ENCODE results near the gene DMP1. TPM values are rescaled to one million over a fixed set of nuclear protein-coding genes. Genes with fewer than 3 reads are reported as not detected.
A peak's percentile ranks its signal among the peaks of the same experiment; 100 is the strongest.

The DMP1 gene, protein sequence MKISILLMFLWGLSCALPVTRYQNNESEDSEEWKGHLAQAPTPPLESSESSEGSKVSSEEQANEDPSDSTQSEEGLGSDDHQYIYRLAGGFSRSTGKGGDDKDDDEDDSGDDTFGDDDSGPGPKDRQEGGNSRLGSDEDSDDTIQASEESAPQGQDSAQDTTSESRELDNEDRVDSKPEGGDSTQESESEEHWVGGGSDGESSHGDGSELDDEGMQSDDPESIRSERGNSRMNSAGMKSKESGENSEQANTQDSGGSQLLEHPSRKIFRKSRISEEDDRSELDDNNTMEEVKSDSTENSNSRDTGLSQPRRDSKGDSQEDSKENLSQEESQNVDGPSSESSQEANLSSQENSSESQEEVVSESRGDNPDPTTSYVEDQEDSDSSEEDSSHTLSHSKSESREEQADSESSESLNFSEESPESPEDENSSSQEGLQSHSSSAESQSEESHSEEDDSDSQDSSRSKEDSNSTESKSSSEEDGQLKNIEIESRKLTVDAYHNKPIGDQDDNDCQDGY
- total RNA-seq, result under 1 TPM in 3 of 8 experiments, not detected in 5; 0.13 to 0.62 (median 0.31) TPM

DNA sequence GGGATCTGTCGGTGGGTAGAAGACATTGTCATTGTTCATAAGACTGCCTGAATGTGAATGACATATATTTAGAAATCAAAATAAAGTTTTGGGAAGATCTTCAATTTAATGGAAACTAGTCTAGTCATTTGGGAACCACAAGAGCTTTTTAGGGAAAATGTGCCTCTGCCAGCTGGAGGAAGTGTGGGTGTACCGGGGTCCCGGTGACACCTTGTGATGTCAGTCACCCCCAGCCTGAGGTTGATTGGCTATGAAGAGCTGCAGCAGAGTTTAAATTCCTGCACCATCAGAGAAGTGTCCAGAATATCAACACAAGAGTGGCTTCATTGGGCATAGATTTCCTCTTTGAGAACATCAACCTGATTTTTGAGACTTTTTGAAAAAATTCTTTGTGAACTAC is at the start of gene DMP1:
Gene DMP1, plus strand, starts transcription at position 301 of the 400 bp plus-strand sequence. CDS start 6,213 bp downstream, outside the sequence.
- H3K4me1 ChIP-seq (replicated peaks in 1 of 2), result no peaks in the 10 kb centered on the region
- ATAC-seq (replicated peaks in 6 of 8), result no peak
- no peak within 1 kb of the TSS for H3K27ac ChIP-seq
- no peak within 1 kb of the TSS for H3K4me3 ChIP-seq
- 80 to 100% (median 100%) methylated on average over 1 to 3 of the region's 3 CpGs; no CpG with 5 or more reads in 2 of the 10 experiments for WGBS, 10 experiments
- in situ Hi-C loops (cut with MboI; ENCODE audit: low pct_unique_long_range_greater_than_20kb in 2 of 9, low sequenced_read_pairs in 9 of 9, unreplicated experiment in 9 of 9), result no loop called here

GRCh38 chr4:87601361-87601760 is 48.7 kb upstream of the DMP1 start:
- Histone ChIP-seq H3K27ac (no peak overlapping the region), H3K4me1 (replicated peaks in 1 of 2) (no peaks in the 10 kb centered on the region), H3K4me3 (no peak overlapping the region)
- in situ Hi-C loops (cut with MboI; ENCODE audit: low pct_unique_long_range_greater_than_20kb in 2 of 9, low sequenced_read_pairs in 9 of 9, unreplicated experiment in 9 of 9), result no loop called here
- no peak for ATAC-seq (replicated peaks in 6 of 8)

- in situ Hi-C loops (cut with MboI; ENCODE audit: low pct_unique_long_range_greater_than_20kb in 2 of 9, low sequenced_read_pairs in 9 of 9, unreplicated experiment in 9 of 9), result no loop called here
- H3K4me1 ChIP-seq (replicated peaks in 1 of 2), result no peaks in the 10 kb centered on the region
- no peak for ATAC-seq (replicated peaks in 6 of 8)
- WGBS, 10 experiments, result 49 to 100% (median 86%) methylated on average over 1 to 4 of the region's 4 CpGs; no CpG with 5 or more reads in 1 of the 10 experiments
- H3K4me3 ChIP-seq, result no peak within 1 kb of the TSS
- no peak within 1 kb of the TSS for H3K27ac ChIP-seq
These were observed 41.9 kb upstream of the DMP1 start, which contains the start of gene DSPP for GRCh38 chr4:87608229-87608628. Gene DSPP (plus strand): TSS chr4:87608529. CDS start chr4:87610909, 2,380 bp downstream.

- Histone ChIP-seq H3K4me1 (replicated peaks in 1 of 2) (no peaks in the 10 kb centered on the region), H3K27ac (no peak overlapping the region), H3K4me3 (no peak overlapping the region)
- 17 to 100% (median 96%) methylated on average over 1 to 4 of the region's 4 CpGs for whole genome bisulfite sequencing, 10 experiments
- ATAC-seq (replicated peaks in 6 of 8), result no peak
- in situ Hi-C loops (cut with MboI; ENCODE audit: low pct_unique_long_range_greater_than_20kb in 2 of 9, low sequenced_read_pairs in 9 of 9, unreplicated experiment in 9 of 9), result no loop called here
These were observed 35.7 kb upstream of the DMP1 start for GRCh38 chr4:87614292-87614890.

DNA sequence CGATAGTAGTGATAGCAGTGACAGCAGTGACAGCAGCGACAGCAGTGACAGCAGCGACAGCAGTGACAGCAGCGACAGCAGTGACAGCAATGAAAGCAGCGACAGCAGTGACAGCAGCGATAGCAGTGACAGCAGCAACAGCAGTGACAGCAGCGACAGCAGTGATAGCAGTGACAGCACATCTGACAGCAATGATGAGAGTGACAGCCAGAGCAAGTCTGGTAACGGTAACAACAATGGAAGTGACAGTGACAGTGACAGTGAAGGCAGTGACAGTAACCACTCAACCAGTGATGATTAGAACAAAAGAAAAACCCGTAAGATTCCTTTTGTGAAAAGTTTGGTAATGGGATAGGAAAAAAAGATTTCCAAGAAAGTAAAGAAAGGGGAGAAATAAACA is 33.8 kb upstream of the DMP1 start:
- Histone ChIP-seq H3K27ac (no peak overlapping the region), H3K4me3 (no peak overlapping the region), H3K4me1 (replicated peaks in 1 of 2) (no peaks in the 10 kb centered on the region)
- in situ Hi-C loops (cut with MboI; ENCODE audit: low pct_unique_long_range_greater_than_20kb in 2 of 9, low sequenced_read_pairs in 9 of 9, unreplicated experiment in 9 of 9), result no loop called here
- 0 to 61% (median 43%) methylated on average over 1 to 5 of the region's 9 CpGs; no CpG with 5 or more reads in 1 of the 10 experiments for WGBS, 10 experiments
- no peak for ATAC-seq (replicated peaks in 6 of 8)

DNA sequence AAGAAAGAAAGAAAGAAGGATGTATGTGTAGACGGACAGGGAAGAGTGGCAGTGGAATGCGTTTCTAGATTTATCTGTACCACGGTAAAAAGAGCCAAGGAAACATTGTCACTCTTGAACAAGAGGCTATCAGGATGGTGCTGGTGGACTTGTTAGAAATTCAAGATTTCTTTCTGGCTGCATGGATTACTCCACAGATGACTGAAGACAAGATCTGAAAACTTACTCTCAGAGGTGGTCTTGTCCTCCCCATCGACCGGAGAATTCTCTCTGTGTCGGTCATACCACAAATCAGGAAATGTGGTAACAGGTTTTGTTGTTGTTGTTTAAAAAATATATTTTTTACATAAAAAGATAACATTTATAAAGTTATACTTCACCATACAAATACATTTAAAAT is 30.0 kb upstream of the DMP1 start:
- no peak overlapping the region for H3K27ac ChIP-seq
- 57 to 100% (median 80%) methylated on average over 1 to 6 of the region's 6 CpGs for WGBS, 10 experiments
- no peaks in the 10 kb centered on the region for H3K4me1 ChIP-seq (replicated peaks in 1 of 2)
- in situ Hi-C loops (cut with MboI; ENCODE audit: low pct_unique_long_range_greater_than_20kb in 2 of 9, low sequenced_read_pairs in 9 of 9, unreplicated experiment in 9 of 9), result no loop called here
- no peak for ATAC-seq (replicated peaks in 6 of 8)
- no peak overlapping the region for H3K4me3 ChIP-seq

DNA sequence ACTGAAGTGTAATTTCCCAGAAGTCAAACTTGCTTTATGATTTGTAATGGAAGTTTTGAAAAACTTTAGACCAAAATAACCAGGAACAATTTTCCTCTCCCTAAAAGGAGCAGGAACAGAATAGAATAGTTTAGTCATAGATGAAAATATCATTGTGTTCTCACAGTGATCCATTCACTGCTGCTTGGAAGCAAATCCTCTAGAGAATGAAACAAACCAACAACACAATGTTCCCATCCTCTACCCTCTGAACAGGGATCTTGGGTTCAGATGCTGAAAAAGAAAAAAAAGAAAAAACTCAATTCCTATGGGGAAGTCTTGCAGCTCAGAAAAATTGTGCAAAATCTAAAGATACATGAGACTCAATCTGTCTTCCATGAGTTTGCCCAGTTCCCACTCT is 29.6 kb upstream of the DMP1 start:
- H3K4me1 ChIP-seq (replicated peaks in 1 of 2), result no peaks in the 10 kb centered on the region
- no peak overlapping the region for H3K4me3 ChIP-seq
- H3K27ac ChIP-seq, result no peak overlapping the region
- in situ Hi-C loops (cut with MboI; ENCODE audit: low pct_unique_long_range_greater_than_20kb in 2 of 9, low sequenced_read_pairs in 9 of 9, unreplicated experiment in 9 of 9), result no loop called here
- no peak for ATAC-seq (replicated peaks in 6 of 8)

DNA sequence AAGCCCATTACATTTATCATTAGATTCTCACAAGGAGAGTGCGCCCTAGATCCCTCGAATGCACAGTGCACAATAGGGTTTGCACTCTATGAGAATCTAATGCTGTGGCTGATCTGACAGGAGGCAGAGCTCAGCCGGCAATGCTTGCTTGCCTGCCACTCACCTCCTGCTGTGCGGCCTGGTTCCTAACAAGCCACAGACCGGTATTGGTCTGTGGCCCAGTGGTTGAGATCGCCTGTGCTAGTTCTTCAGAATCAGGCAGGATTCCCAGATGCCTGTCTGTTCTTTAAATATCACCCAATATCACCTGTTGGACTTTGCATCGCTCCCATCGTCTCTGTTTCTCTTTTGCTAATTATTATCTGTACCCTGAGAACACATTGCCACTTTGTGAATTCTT is 27.8 kb upstream of the DMP1 start:
- no peaks in the 10 kb centered on the region for H3K4me1 ChIP-seq (replicated peaks in 1 of 2)
- H3K4me3 ChIP-seq, result no peak overlapping the region
- in situ Hi-C loops (cut with MboI; ENCODE audit: low pct_unique_long_range_greater_than_20kb in 2 of 9, low sequenced_read_pairs in 9 of 9, unreplicated experiment in 9 of 9), result no loop called here
- ATAC-seq (replicated peaks in 6 of 8), result no peak
- 8 to 100% (median 70%) methylated on average over 2 to 8 of the region's 8 CpGs; no CpG with 5 or more reads in 2 of the 10 experiments for WGBS, 10 experiments
- no peak overlapping the region for H3K27ac ChIP-seq

DNA sequence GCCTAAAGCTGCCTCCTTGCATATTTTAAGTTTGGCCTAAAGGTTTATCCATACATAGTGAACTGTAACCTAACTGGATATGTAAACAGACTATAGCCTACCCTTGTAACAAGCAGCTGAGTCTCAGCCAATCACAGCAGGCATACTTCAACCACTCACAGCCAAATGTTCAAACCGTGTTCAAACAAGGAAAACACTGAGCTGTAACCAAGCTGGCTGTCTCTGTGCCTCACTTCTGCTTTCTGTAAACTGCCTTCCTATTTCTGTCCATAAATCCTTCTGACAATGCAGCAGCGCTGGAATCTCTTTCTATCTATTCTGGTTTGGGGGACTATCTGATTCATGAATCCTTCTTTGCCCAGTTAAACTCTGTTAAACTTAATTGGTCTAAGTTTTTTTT is 25.4 kb upstream of the DMP1 start:
- WGBS, 10 experiments, result 0 to 100% (median 60%) methylated on average over 1 to 2 of the region's 2 CpGs; no CpG with 5 or more reads in 1 of the 10 experiments
- H3K4me1 ChIP-seq (replicated peaks in 1 of 2), result no peaks in the 10 kb centered on the region
- in situ Hi-C loops (cut with MboI; ENCODE audit: low pct_unique_long_range_greater_than_20kb in 2 of 9, low sequenced_read_pairs in 9 of 9, unreplicated experiment in 9 of 9), result no loop called here
- peak in 1 of 8 experiments; percentile 76 for ATAC-seq (replicated peaks in 6 of 8)
- H3K27ac ChIP-seq, result no peak overlapping the region
- H3K4me3 ChIP-seq, result no peak overlapping the region

- no peak overlapping the region for H3K27ac ChIP-seq
These were observed 18.4 kb upstream of the DMP1 start for GRCh38 chr4:87631668-87632067.

DNA sequence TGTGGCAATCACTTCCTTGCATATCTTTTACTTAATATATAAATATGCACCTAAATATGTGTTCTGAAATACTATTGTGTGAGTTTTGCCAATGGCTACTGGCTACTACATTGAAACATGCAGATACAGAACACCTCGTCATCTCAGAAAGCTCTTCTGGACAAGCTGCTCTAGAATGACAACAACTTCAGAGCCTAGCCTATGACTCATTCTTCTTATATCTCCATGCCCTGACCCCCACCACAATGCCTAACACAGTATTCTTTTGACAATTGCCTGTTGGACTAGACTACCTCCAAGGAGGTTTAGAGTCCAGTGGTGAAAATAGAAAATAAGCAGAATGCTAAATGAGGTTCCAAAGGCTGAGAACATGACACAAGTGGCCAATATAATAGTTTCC is 17.6 kb upstream of the DMP1 start:
- Histone ChIP-seq H3K4me3 (no peak overlapping the region), H3K27ac (no peak overlapping the region), H3K4me1 (replicated peaks in 1 of 2) (no peaks in the 10 kb centered on the region)
- 0 to 100% (median 80%) methylated on average over 1 of the region's 1 CpG; no CpG with 5 or more reads in 2 of the 10 experiments for WGBS, 10 experiments
- in situ Hi-C loops (cut with MboI; ENCODE audit: low pct_unique_long_range_greater_than_20kb in 2 of 9, low sequenced_read_pairs in 9 of 9, unreplicated experiment in 9 of 9), result no loop called here
- ATAC-seq (replicated peaks in 6 of 8), result peak in 1 of 8 experiments; percentile 51

More at GRCh38 chr4:87631668-87632067, 18.4 kb upstream of the DMP1 start:
- in situ Hi-C loops (cut with MboI; ENCODE audit: low pct_unique_long_range_greater_than_20kb in 2 of 9, low sequenced_read_pairs in 9 of 9, unreplicated experiment in 9 of 9), result no loop called here
- Histone ChIP-seq H3K4me3 (no peak overlapping the region), H3K4me1 (replicated peaks in 1 of 2) (no peaks in the 10 kb centered on the region)
- ATAC-seq (replicated peaks in 6 of 8), result no peak

DNA sequence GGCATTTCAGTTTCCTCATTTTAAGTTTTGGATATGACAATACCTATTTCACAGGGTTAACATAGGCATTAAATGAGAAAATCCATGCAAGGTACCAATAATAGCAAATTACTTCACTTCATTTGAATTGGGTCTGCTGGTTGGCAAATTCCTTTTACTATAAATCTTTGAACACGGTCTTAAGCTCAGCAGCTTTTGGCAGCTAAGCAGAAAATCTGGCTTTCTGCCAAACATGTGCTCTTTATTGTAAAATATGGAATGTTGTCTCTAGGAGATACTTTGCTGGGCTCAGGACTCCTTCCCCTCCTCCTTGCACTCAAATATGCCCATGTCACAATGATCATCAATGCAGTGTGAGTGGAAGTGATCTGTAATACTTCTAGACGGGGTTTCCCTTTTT is 16.8 kb upstream of the DMP1 start:
- WGBS, 10 experiments, result 0 to 90% (median 50%) methylated on average over 1 to 2 of the region's 2 CpGs; no CpG with 5 or more reads in 1 of the 10 experiments
- Histone ChIP-seq H3K4me3 (no peak overlapping the region), H3K27ac (no peak overlapping the region), H3K4me1 (replicated peaks in 1 of 2) (no peaks in the 10 kb centered on the region)
- in situ Hi-C loops (cut with MboI; ENCODE audit: low pct_unique_long_range_greater_than_20kb in 2 of 9, low sequenced_read_pairs in 9 of 9, unreplicated experiment in 9 of 9), result no loop called here
- ATAC-seq (replicated peaks in 6 of 8), result peak in 6 of 8 experiments; percentile 39 to 83 (median 68)

DNA sequence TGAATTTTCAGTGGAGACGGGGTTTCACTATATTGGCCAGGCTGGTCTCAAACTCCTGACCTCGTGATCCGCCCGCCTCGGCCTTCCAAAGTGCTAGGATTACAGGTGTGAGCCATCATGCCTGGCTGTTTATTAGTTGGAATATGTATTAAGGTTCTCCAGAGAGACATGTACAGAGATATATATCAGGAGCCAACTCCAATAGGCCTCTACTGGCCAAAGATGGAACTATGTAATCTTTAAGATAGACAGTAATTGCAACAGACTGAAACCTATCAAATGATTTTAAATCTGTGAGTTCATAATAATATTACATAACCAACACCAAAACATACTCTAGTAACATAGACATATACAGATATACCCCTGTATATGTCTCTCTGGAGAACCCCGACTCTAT is 5.8 kb upstream of the DMP1 start:
- in situ Hi-C loops (cut with MboI; ENCODE audit: low pct_unique_long_range_greater_than_20kb in 2 of 9, low sequenced_read_pairs in 9 of 9, unreplicated experiment in 9 of 9), result no loop called here
- Histone ChIP-seq H3K27ac (no peak overlapping the region), H3K4me1 (replicated peaks in 1 of 2) (no peaks in the 10 kb centered on the region), H3K4me3 (no peak overlapping the region)
- ATAC-seq (replicated peaks in 6 of 8), result no peak
- whole genome bisulfite sequencing, 10 experiments, result 81 to 100% (median 96%) methylated on average over 1 to 6 of the region's 6 CpGs; no CpG with 5 or more reads in 3 of the 10 experiments
